ENCODE data around the gene PSMD6. TPM values are rescaled to one million over a fixed set of nuclear protein-coding genes. Genes with fewer than 3 reads are reported as not detected.

PSMD6 gene
- total and polyA plus RNA-seq, 10 of the 15 experiments (the other 5 are each of a cell fraction or from before 2014, with no cell fraction given), result 68.7 to 199 (median 106) TPM

DNA sequence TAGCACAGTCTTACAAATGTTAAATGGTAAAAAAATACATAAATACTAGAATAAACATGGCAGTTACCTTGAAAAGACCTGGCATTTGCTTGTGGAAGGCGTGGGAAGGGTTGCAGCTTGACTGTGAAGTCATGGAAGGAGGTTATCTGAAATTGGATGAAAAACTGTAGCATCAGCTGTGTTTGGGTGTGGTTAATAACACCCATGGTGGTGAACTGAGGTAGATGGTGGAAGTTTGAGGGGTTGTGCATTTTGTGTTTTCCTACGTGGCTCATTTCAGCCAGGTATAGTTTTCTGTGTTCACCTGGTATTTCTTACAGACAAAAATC is 46.5 kb downstream of the PSMD6 start:
- DNase-seq (ENCODE audit: low read depth, low spot score), result no peak
- no peak overlapping the region for H3K4me3 ChIP-seq
- H4K20me1 ChIP-seq (ENCODE audit: control insufficient read depth, insufficient read depth), result no peaks in the 10 kb centered on the region
- intact Hi-C loops (cut with micrococcal nuclease; ENCODE audit: unreplicated experiment) (no loop called here), in situ Hi-C loops (cut with MboI) (no loop called here)
- peaks cover 5% of the 10 kb centered on the region for H3K79me2 ChIP-seq (ENCODE audit: control insufficient read depth, insufficient read depth, low read length)
- no peak overlapping the region for H2AFZ ChIP-seq (ENCODE audit: control insufficient read depth, low read depth, low read length)
- H3K9me3 ChIP-seq (replicated peaks; ENCODE audit: control insufficient read depth, insufficient read depth, low read length), result no peaks in the 10 kb centered on the region
- ChIA-PET SMC1A (ENCODE audit: uncharacterized antibody, unreplicated experiment) (interaction anchor here (0.7 to 4.6 kb wide), 8 partner anchors 8 to 127 kb away, joined by 3 to 32 read pairs (median 9); no protein-coding TSS in a partner anchor), POLR2A (interaction anchor here (0.7 kb wide), 1 partner anchor 10 kb away, joined by 3 read pairs; no protein-coding TSS in a partner anchor), CTCF (interaction anchor here (0.6 to 5.8 kb wide), 6 partner anchors 8 to 44 kb away, joined by 3 to 58 read pairs (median 3); no protein-coding TSS in a partner anchor), RAD21 (ENCODE audit: unreplicated experiment) (interaction anchor here (1.1 to 1.6 kb wide), 2 partner anchors 15 to 46 kb away, joined by 3 read pairs; no protein-coding TSS in a partner anchor)
- no peak for ATAC-seq
- no peak for TF ChIP-seq GABPA (IDR thresholded peaks at IDR 0.05; ENCODE audit: low read depth)
- no peak for TF ChIP-seq SMAD1 (IDR thresholded peaks at IDR 0.05; ENCODE audit: low read depth, partially characterized antibody)
- TF ChIP-seq, protein P1, sequence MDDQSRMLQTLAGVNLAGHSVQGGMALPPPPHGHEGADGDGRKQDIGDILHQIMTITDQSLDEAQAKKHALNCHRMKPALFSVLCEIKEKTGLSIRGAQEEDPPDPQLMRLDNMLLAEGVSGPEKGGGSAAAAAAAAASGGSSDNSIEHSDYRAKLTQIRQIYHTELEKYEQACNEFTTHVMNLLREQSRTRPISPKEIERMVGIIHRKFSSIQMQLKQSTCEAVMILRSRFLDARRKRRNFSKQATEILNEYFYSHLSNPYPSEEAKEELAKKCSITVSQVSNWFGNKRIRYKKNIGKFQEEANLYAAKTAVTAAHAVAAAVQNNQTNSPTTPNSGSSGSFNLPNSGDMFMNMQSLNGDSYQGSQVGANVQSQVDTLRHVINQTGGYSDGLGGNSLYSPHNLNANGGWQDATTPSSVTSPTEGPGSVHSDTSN (IDR thresholded peaks at IDR 0.05; ENCODE audit: insufficient replicate concordance, low read depth, low read length), result no peak
- TF ChIP-seq BRCA1 (IDR thresholded peaks at IDR 0.05; ENCODE audit: low read depth, low read length), result no peak
- TF ChIP-seq ZNF24 (IDR thresholded peaks at IDR 0.05), result no peak
- TF ChIP-seq IKZF1 (conservative IDR thresholded peaks at IDR 0.05), result no peak
- TF ChIP-seq, protein P2, sequence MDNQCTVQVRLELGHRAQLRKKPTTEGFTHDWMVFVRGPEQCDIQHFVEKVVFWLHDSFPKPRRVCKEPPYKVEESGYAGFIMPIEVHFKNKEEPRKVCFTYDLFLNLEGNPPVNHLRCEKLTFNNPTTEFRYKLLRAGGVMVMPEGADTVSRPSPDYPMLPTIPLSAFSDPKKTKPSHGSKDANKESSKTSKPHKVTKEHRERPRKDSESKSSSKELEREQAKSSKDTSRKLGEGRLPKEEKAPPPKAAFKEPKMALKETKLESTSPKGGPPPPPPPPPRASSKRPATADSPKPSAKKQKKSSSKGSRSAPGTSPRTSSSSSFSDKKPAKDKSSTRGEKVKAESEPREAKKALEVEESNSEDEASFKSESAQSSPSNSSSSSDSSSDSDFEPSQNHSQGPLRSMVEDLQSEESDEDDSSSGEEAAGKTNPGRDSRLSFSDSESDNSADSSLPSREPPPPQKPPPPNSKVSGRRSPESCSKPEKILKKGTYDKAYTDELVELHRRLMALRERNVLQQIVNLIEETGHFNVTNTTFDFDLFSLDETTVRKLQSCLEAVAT (IDR thresholded peaks at IDR 0.05), result no peak
- TF ChIP-seq HDAC6 (IDR thresholded peaks at IDR 0.05; ENCODE audit: unreplicated experiment), result no peak
- no peaks in the 10 kb centered on the region for H3K27me3 ChIP-seq (replicated peaks in 1 of 2; ENCODE audit: control insufficient read depth in 2 of 2, insufficient read depth in 2 of 2, low read length in 1 of 2)
- H3K9ac ChIP-seq (ENCODE audit: control insufficient read depth, insufficient read depth, low read length), result no peak overlapping the region
- no peaks in the 10 kb centered on the region for H3K4me1 ChIP-seq (ENCODE audit: control insufficient read depth, insufficient read depth, low read length)
- no peak overlapping the region for H3K27ac ChIP-seq (ENCODE audit: control insufficient read depth, insufficient read depth)
- H3K4me2 ChIP-seq (ENCODE audit: control insufficient read depth, insufficient read depth), result no peak overlapping the region
- WGBS (ENCODE audit: insufficient coverage, insufficient replicate concordance, low lambda C conversion rate, missing lambda C conversion rate), result 100% methylated on average over 2 of the region's 2 CpGs
- no TSS peak for BruUV-seq (replicated peaks)
- no peak for FAIRE-seq
- peaks cover 14 to 15% of the 10 kb centered on the region in 2 experiments; a peak in 3 of 4 replicates for H3K36me3 ChIP-seq (ENCODE audit: control insufficient read depth in 2 of 2, insufficient read depth in 2 of 2, low read length in 1 of 2)
